AG08395 (cell line): ENCODE data around the gene LLGL2.
"Not testable (repeated sequence)": the region's sequence is repeated elsewhere in the genome, so short reads cannot be mapped to it uniquely, and the experiment has no call there.

Experiments used
- DNase-seq: peaks from one replicate; pipeline ENCODE4 v3.0.0; 2012; ENCODE audit warnings: mixed read lengths, low spot score

Gene LLGL2

GRCh38 chr17:75524970-75525805, at the start of gene LLGL2:
Gene LLGL2, plus strand, starts transcription at chr17:75525697. Its CDS starts 17,730 bp downstream, at chr17:75543427.
- peak; percentile 45 for DNase-seq

GRCh38 chr17:75475851-75476250, 49.6 kb upstream of the LLGL2 start:
- DNase-seq, result no peak

GRCh38 chr17:75476271-75476671, 49.2 kb upstream of the LLGL2 start:
- peak; percentile 42 for DNase-seq

- DNase-seq, result no peak
These were observed 48.6 kb upstream of the LLGL2 start for GRCh38 chr17:75476752-75477489.

GRCh38 chr17:75477490-75477862, 48.0 kb upstream of the LLGL2 start:
- DNase-seq, result not testable (repeated sequence)

GRCh38 chr17:75478508-75478907, 47.0 kb upstream of the LLGL2 start:
- DNase-seq, result no peak

- no peak for DNase-seq
These were observed 45.2 kb upstream of the LLGL2 start for GRCh38 chr17:75480281-75480680.

GRCh38 chr17:75481194-75482068, 44.1 kb upstream of the LLGL2 start:
- DNase-seq, result no peak

- no peak for DNase-seq
These were observed 43.2 kb upstream of the LLGL2 start for GRCh38 chr17:75482098-75482942.

- no peak for DNase-seq
These were observed 39.8 kb upstream of the LLGL2 start for GRCh38 chr17:75485688-75486087.

GRCh38 chr17:75486151-75486550, 39.3 kb upstream of the LLGL2 start:
- DNase-seq, result no peak

GRCh38 chr17:75486951-75487350, 38.5 kb upstream of the LLGL2 start:
- DNase-seq, result no peak

GRCh38 chr17:75487351-75488070, 38.0 kb upstream of the LLGL2 start:
- no peak for DNase-seq

GRCh38 chr17:75488693-75489510, 36.6 kb upstream of the LLGL2 start:
- no peak for DNase-seq

- no peak for DNase-seq
These were observed 36.0 kb upstream of the LLGL2 start for GRCh38 chr17:75489511-75489955.

- no peak for DNase-seq
These were observed 35.2 kb upstream of the LLGL2 start for GRCh38 chr17:75490173-75490743.

- DNase-seq, result no peak
These were observed 34.4 kb upstream of the LLGL2 start for GRCh38 chr17:75490953-75491649.

- DNase-seq, result no peak
These were observed 33.8 kb upstream of the LLGL2 start for GRCh38 chr17:75491680-75492079.
